Frontal cortex (tissue), 4 donors: Measurements from ENCODE around the gene POLR3E. TPM values are rescaled to one million over a fixed set of nuclear protein-coding genes. Genes with fewer than 3 reads are reported as not detected.
A peak's percentile ranks its signal among the peaks of the same experiment; 100 is the strongest.
"Not testable (repeated sequence)": the region's sequence is repeated elsewhere in the genome, so short reads cannot be mapped to it uniquely, and the experiment has no call there.

Source experiments
- DNase-seq, 2 donors: peaks; one replicate each; pipeline ENCODE4 v3.0.0; 2012; ENCODE audit warnings: low spot score in 2 of 2
- FAIRE-seq: peaks from 2 replicates; lab custom pipeline; 2012; peaks lifted over from hg19 to GRCh38; lab: Jason Lieb, UNC
- total RNA-seq: library from RNA; depleted of rRNA; stranded (reverse); fragments of >200 nt; gene quantifications from one replicate; pipeline ENCODE4 v1.2.3, GENCODE V29; 2014
- donor health status: control.
- donor health status: control.
- donor health status: control.

Gene POLR3E
- total RNA-seq, 1 donor from 2014 or later: 19.6 TPM

GRCh38 chr16:22291860-22292318 is 5.3 kb upstream of the POLR3E start:
- no peak for FAIRE-seq
- no peak for DNase-seq

GRCh38 chr16:22292320-22292719 is 4.9 kb upstream of the POLR3E start:
- DNase-seq: no peak
- FAIRE-seq: no peak

GRCh38 chr16:22293137-22294106 is 3.8 kb upstream of the POLR3E start:
- FAIRE-seq: no peak
- DNase-seq: no peak

- no peak for DNase-seq
- FAIRE-seq: no peak
Observed at GRCh38 chr16:22296225-22297113, 740 bp upstream of the POLR3E start.

- no peak for FAIRE-seq
- peak; percentile 57 to 63 for DNase-seq
Observed at GRCh38 chr16:22297871-22298733, 893 bp downstream of the POLR3E start.

GRCh38 chr16:22299036-22299435 is 1.8 kb downstream of the POLR3E start:
- no peak for FAIRE-seq
- DNase-seq: no peak

- FAIRE-seq: no peak
- peak; percentile 63 to 65 for DNase-seq
Observed at GRCh38 chr16:22300427-22301071, 3.3 kb downstream of the POLR3E start.

GRCh38 chr16:22301423-22301822 is 4.2 kb downstream of the POLR3E start:
- DNase-seq, FAIRE-seq: not testable (repeated sequence)

GRCh38 chr16:22302776-22303363 is 5.7 kb downstream of the POLR3E start:
- DNase-seq: no peak
- no peak for FAIRE-seq

GRCh38 chr16:22304411-22304810 is 7.2 kb downstream of the POLR3E start:
- no peak for DNase-seq

GRCh38 chr16:22306788-22307187 is 9.6 kb downstream of the POLR3E start:
- FAIRE-seq: no peak
- no peak for DNase-seq

More at GRCh38 chr16:22304411-22304810, 7.2 kb downstream of the POLR3E start:
- FAIRE-seq: no peak

- FAIRE-seq (no peak), DNase-seq (no peak)
Observed at GRCh38 chr16:22307838-22308237, 10.6 kb downstream of the POLR3E start.

- no peak for DNase-seq
- no peak for FAIRE-seq
Observed at GRCh38 chr16:22308824-22309520, 11.8 kb downstream of the POLR3E start.

- FAIRE-seq (no peak), DNase-seq (no peak)
Observed at GRCh38 chr16:22311520-22311919, 14.3 kb downstream of the POLR3E start.

GRCh38 chr16:22312897-22313781 is 15.9 kb downstream of the POLR3E start:
- DNase-seq (no peak), FAIRE-seq (no peak)

- FAIRE-seq (no peak), DNase-seq (no peak)
Observed at GRCh38 chr16:22313876-22314470, 16.8 kb downstream of the POLR3E start.
